Large intestine (tissue), 12 donors: ENCODE data around the gene CPA4. TPM values are rescaled to one million over a fixed set of nuclear protein-coding genes. Genes with fewer than 3 reads are reported as not detected.
A peak's percentile ranks its signal among the peaks of the same experiment; 100 is the strongest.
"Not testable (repeated sequence)": the region's sequence is repeated elsewhere in the genome, so short reads cannot be mapped to it uniquely, and the experiment has no call there.

Source experiments
- DNase-seq, 2 donors: peaks; one replicate each; pipeline versions ENCODE4 v3.0.0 to v3.0.0-alpha.2; 2013
- H3K27ac ChIP-seq: one replicate; pipeline ENCODE4 v1.5.1; 2013; ENCODE audit warnings: low read length
- H3K27me3 ChIP-seq: 2 replicates; pipeline ENCODE4 v1.6.1; 2013; ENCODE audit warnings: low read length; ENCODE audit not compliant: control insufficient read depth, insufficient read depth
- H3K36me3 ChIP-seq: 2 replicates; pipeline ENCODE4 v1.6.1; 2013; ENCODE audit warnings: low read length; ENCODE audit not compliant: control insufficient read depth, insufficient read depth
- H3K4me1 ChIP-seq: one replicate; pipeline ENCODE4 v1.6.1; 2013; ENCODE audit warnings: low read length; ENCODE audit not compliant: control insufficient read depth, insufficient read depth
- H3K4me3 ChIP-seq: one replicate; pipeline ENCODE4 v1.5.1; 2013; ENCODE audit warnings: low read length
- H3K9me3 ChIP-seq: one replicate; pipeline ENCODE4 v1.6.1; 2013; ENCODE audit warnings: mild to moderate bottlenecking, low read depth, low read length, moderate library complexity; ENCODE audit not compliant: control insufficient read depth
- WGBS: methylation state at CpG from one replicate; pipeline ENCODE4 v1.1.5; 2013; ENCODE audit warnings: low lambda C conversion rate; ENCODE audit not compliant: insufficient coverage; 5-methylcytosine and 5-hydroxymethylcytosine counted together
- long read RNA-seq, 11 donors: transcript quantifications; one replicate each; lab custom pipeline, GENCODE V29; 2026
- polyA plus RNA-seq: library from polyadenylated mRNA; unstranded; fragments of 120-200 nt; gene quantifications from one replicate; pipeline ENCODE4 v1.2.1, GENCODE V29; 2013

The CPA4 gene
- 7.9 TPM for polyA plus RNA-seq
- long read RNA-seq, donor 1, result 0 reads
- long read RNA-seq, donor 2, result 0 reads
- long read RNA-seq, donor 3, result 0 reads
- long read RNA-seq, donor 4, result 0 reads
- long read RNA-seq, donor 5, result 0 reads
- long read RNA-seq, donor 6, result 0 reads
- long read RNA-seq, donor 7, result 0 reads
- long read RNA-seq, donor 8, result 0 reads
- long read RNA-seq, donor 9, result 0 reads
- long read RNA-seq, donor 10, partial matches to known transcripts, result 0 of 1 reads
- long read RNA-seq, donor 10, other reads (novel, unspliced or antisense), result 0 of 1 reads
- long read RNA-seq, donor 11, result 0 reads

GRCh38 chr7:130292682-130293257 lies at the start of gene CPA4:
Gene CPA4, plus strand, starts transcription at chr7:130293161. Its CDS starts 20 bp downstream, at chr7:130293181.
- Histone ChIP-seq H3K27ac (no peak within 1 kb of the TSS), H3K4me3 (no peak within 1 kb of the TSS), H3K27me3 (no peaks in the 10 kb centered on the region), H3K36me3 (no peaks in the 10 kb centered on the region), H3K4me1 (no peaks in the 10 kb centered on the region), H3K9me3 (no peaks in the 10 kb centered on the region)
- 100% methylated on average over 1 of the region's 1 CpG for WGBS
- DNase-seq, result no peak

- no CpG with 5 or more reads among the region's 1 CpG for WGBS
- H3K9me3 ChIP-seq, result not testable (repeated sequence)
- DNase-seq, result peak in 1 of 2 donors; percentile 14
These were observed 49.5 kb upstream of the CPA4 start for GRCh38 chr7:130243486-130243885.

GRCh38 chr7:130246491-130246890 lies 46.5 kb upstream of the CPA4 start:
- not testable (repeated sequence) for H3K9me3 ChIP-seq, H3K4me3 ChIP-seq, H3K36me3 ChIP-seq, H3K4me1 ChIP-seq, H3K27me3 ChIP-seq, H3K27ac ChIP-seq, DNase-seq
- 100% methylated on average over 1 of the region's 1 CpG for WGBS

More at GRCh38 chr7:130243486-130243885, 49.5 kb upstream of the CPA4 start:
- H3K27ac ChIP-seq, H3K36me3 ChIP-seq, H3K4me3 ChIP-seq, H3K4me1 ChIP-seq, H3K27me3 ChIP-seq: not testable (repeated sequence)

GRCh38 chr7:130248842-130249241 lies 44.1 kb upstream of the CPA4 start:
- not testable (repeated sequence) for H3K4me1 ChIP-seq, H3K36me3 ChIP-seq, H3K27ac ChIP-seq, DNase-seq, H3K27me3 ChIP-seq, H3K4me3 ChIP-seq, H3K9me3 ChIP-seq
- 91% methylated on average over 3 of the region's 5 CpGs for WGBS

GRCh38 chr7:130249626-130250025 lies 43.3 kb upstream of the CPA4 start:
- not testable (repeated sequence) for H3K27me3 ChIP-seq, H3K36me3 ChIP-seq, DNase-seq, H3K4me1 ChIP-seq, H3K9me3 ChIP-seq, H3K27ac ChIP-seq, H3K4me3 ChIP-seq
- WGBS, result no CpG with 5 or more reads among the region's 3 CpGs

GRCh38 chr7:130254555-130254954 lies 38.4 kb upstream of the CPA4 start:
- no peak for DNase-seq
- no peaks in the 10 kb centered on the region for H3K36me3 ChIP-seq
- no peaks in the 10 kb centered on the region for H3K27me3 ChIP-seq
- no peak overlapping the region for H3K27ac ChIP-seq
- no peaks in the 10 kb centered on the region for H3K4me1 ChIP-seq
- H3K4me3 ChIP-seq, result no peak overlapping the region
- WGBS, result no CpG with 5 or more reads among the region's 6 CpGs
- peaks cover 11% of the 10 kb centered on the region for H3K9me3 ChIP-seq

GRCh38 chr7:130256704-130257103 lies 36.3 kb upstream of the CPA4 start:
- no peak overlapping the region for H3K4me3 ChIP-seq
- no peak overlapping the region for H3K27ac ChIP-seq
- no peaks in the 10 kb centered on the region for H3K27me3 ChIP-seq
- H3K36me3 ChIP-seq, result no peaks in the 10 kb centered on the region
- peaks cover 14% of the 10 kb centered on the region for H3K9me3 ChIP-seq
- H3K4me1 ChIP-seq, result no peaks in the 10 kb centered on the region
- WGBS, result no CpG with 5 or more reads among the region's 2 CpGs
- DNase-seq, result no peak

- H3K27ac ChIP-seq, result no peak overlapping the region
- peaks cover 14% of the 10 kb centered on the region for H3K9me3 ChIP-seq
- DNase-seq, result no peak
- H3K4me3 ChIP-seq, result no peak overlapping the region
- H3K36me3 ChIP-seq, result no peaks in the 10 kb centered on the region
- WGBS, result no CpG with 5 or more reads among the region's 1 CpG
- no peaks in the 10 kb centered on the region for H3K4me1 ChIP-seq
- H3K27me3 ChIP-seq, result no peaks in the 10 kb centered on the region
These were observed 34.4 kb upstream of the CPA4 start for GRCh38 chr7:130258494-130259078.

GRCh38 chr7:130262448-130262847 lies 30.5 kb upstream of the CPA4 start:
- Histone ChIP-seq H3K4me3 (no peak overlapping the region), H3K36me3 (no peaks in the 10 kb centered on the region), H3K27ac (no peak overlapping the region), H3K27me3 (no peaks in the 10 kb centered on the region), H3K9me3 (peaks cover 3% of the 10 kb centered on the region), H3K4me1 (peaks cover 8% of the 10 kb centered on the region)
- WGBS, result no CpG with 5 or more reads among the region's 2 CpGs
- DNase-seq, result no peak

- WGBS, result no CpG with 5 or more reads among the region's 2 CpGs
- no peak overlapping the region for H3K4me3 ChIP-seq
- H3K9me3 ChIP-seq, result peaks cover 3% of the 10 kb centered on the region
- peaks cover 8% of the 10 kb centered on the region for H3K4me1 ChIP-seq
- no peaks in the 10 kb centered on the region for H3K36me3 ChIP-seq
- no peak overlapping the region for H3K27ac ChIP-seq
- H3K27me3 ChIP-seq, result no peaks in the 10 kb centered on the region
- DNase-seq, result no peak
These were observed 29.8 kb upstream of the CPA4 start for GRCh38 chr7:130263130-130263529.
